T-helper 2 cell treated with Interferon-gamma antibody and Interleukin-4, amounts not matched to agents 100 ng/mL and 5 ng/mL, for 36 hours (primary cell): ENCODE results near the gene ZDHHC22. TPM values are rescaled to one million over a fixed set of nuclear protein-coding genes. Genes with fewer than 3 reads are reported as not detected.

Experiments
- intact Hi-C: fragments of 100-400 bp; cut with micrococcal nuclease; formaldehyde crosslinking; loops from one replicate; pipeline ENCODE4 v1.15.1; 2023
- total RNA-seq: library from RNA; stranded (reverse); gene quantifications from 2 replicates; pipeline ENCODE4 v1.2.3, GENCODE V29; 2022

Gene ZDHHC22
- total RNA-seq, 1 donor from 2014 or later, result not detected

GRCh38 chr14:77108753-77109152 is 32.8 kb downstream of the ZDHHC22 start:
- intact Hi-C loops, result no loop called here

- intact Hi-C loops, result no loop called here
Observed at GRCh38 chr14:77107228-77107627, 34.4 kb downstream of the ZDHHC22 start.

DNA sequence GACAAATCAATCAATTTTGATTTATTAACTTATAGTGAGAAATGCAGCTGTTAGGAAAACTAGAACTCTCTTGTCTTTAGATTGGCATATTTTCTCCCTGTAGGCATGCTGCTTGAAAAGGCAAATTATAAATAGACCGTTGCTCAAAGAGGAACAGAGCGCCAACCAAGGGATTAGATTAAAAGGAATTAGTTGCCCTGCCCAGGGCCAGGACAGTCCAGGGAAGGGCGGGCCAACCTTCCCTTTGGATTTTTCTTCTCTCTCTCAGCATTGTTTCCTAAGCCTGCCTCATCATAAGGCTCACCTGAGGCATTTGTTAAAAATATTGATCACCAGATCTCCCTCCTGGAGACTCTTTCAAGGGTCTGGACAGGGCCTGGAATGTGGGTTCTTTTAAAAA is 34.9 kb downstream of the ZDHHC22 start:
- intact Hi-C loops, result no loop called here

- intact Hi-C loops, result no loop called here
Observed at GRCh38 chr14:77105145-77105939, 36.2 kb downstream of the ZDHHC22 start.

DNA sequence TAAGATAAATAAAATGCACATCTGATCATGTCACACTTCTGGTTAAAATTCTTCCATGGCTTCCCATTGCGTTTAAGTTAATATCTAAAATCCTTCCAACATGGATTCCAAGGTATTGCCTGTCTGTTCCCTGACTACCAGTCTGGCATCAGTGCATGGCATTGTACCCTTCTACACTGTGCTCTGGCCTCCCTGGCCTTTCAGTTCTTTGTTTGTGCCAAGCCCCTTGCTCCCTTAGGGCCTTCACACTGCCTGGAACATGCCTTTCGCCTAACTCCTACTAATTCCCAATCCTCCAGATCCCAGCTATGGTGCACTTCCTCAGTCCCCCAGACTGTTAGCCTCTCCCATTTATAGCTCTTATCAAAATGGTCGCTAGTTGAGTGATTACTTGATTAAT is 37.2 kb downstream of the ZDHHC22 start:
- intact Hi-C loops, result no loop called here

- intact Hi-C loops, result no loop called here
Observed at GRCh38 chr14:77103951-77104350, 37.6 kb downstream of the ZDHHC22 start.

DNA sequence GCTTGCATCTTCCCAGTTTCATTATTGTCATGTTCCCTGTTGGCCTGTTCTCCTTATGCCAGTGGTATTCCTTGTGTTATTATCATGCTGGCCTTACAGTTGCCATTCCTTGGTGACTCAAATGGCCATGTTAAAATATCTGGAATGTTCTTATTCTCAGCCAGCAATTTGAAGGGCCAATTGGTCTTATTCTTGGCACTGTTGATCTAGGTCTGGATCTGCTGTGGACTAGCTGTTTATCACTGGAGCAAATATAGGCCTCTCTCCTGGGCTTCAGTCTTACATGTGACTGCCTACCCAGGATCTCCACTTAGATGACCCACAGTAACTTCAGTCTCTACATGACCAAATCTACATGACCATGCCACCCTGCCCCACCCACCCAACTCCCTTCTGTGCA is 38.1 kb downstream of the ZDHHC22 start:
- intact Hi-C loops, result no loop called here

DNA sequence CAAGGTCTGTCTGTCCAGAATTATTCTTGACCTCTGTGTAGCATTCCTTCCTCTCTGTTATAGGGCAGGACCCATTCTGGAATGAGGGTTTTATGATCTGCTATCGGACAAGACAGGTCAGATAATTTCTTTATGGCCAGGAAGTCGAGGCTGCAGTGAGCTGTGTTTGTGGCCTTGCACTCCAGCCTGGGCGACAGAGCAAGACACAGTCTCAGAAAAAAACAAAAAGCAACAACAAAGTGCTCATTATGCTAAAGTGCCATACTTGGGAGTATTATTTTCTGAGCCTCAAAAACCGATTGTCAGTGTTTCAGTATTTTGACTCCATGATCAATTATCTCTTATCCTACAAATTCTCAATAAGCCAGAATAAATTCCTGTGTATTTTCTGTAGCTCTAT is 39.4 kb downstream of the ZDHHC22 start:
- intact Hi-C loops, result no loop called here

DNA sequence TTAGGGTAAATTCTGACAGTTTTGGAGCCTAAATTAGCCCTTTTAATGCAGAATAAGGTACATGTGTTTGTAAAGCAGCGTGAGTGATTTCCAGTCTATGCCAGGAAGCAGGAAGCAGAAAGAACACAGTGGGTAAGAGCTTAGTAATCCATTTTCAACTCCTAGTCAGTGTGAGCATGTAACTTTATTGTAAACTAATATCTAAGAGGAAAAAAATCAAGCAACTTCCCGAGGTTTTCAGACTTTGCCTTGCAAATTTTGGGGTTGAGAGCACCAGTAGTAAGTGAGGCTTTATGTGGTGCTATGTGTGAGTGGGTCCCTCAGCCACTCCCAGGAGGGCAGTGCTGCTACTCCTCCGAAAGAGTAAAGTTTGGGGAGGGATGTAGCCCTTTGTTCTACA is 40.6 kb downstream of the ZDHHC22 start:
- intact Hi-C loops, result no loop called here

- intact Hi-C loops, result loop anchor here (5.0 kb wide), 4 partner anchors 57 to 947 kb away; partner anchors contain the start of genes GPATCH2L, IRF2BPL and VASH1
Observed at GRCh38 chr14:77099425-77100167, 42.0 kb downstream of the ZDHHC22 start.

GRCh38 chr14:77098529-77099353 is 42.9 kb downstream of the ZDHHC22 start:
- intact Hi-C loops, result loop anchor here (1.0 to 5.0 kb wide), 9 partner anchors 56 to 946 kb away; partner anchors contain the start of genes GPATCH2L, IRF2BPL, POMT2 and VASH1

DNA sequence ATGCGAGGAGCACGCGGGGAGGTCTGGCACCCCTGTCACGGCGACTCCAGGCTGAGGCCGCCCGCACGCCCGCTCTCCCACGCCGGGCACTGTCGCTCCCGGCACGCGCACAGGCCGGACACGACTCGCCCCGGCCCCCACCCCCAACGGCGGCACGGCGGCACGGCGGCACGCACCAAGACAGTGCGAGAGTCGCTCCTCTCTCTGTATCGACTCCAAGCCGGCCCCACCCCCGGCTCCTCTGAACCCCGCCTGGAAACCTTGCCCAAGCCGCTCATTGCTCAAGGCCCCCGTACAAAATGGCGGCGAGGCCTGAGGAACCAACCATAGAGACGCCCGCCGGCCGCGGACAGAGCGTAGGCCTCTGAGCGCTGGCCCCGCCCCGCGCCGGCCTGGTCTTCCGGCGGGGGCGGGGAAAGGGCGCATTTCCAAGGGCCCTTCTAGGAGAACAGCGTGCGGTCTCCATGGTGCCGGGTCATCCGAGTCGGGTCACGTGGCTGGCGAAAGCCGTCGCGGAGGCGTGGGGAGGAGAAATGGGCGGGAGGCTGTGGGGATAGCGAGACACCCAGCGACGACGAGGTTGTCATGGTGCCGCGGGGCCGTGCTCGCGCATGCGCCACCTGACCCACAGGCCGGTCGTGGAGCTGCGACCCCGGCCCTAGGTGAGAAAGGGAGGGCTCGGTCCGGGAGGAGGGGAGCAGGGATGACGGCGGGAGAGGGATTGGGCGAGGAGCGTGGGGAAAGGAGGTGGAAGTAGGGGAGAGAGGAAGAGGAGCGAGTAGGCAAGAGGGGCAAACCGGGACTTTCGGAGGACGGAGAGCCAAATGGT is 43.7 kb downstream of the ZDHHC22 start, which contains the start of gene CIPC:
Gene CIPC, plus strand, starts transcription at position 559 of the 829 bp plus-strand sequence. CDS start 7,451 bp downstream, outside the sequence.
- intact Hi-C loops, result loop anchor here (1.0 to 5.0 kb wide), 10 partner anchors 27 to 946 kb away; partner anchors contain the start of genes GPATCH2L, IRF2BPL, POMT2 and VASH1

GRCh38 chr14:77097006-77097699 is 44.4 kb downstream of the ZDHHC22 start:
- intact Hi-C loops, result loop anchor here (1.0 to 5.0 kb wide), 5 partner anchors 28 to 945 kb away; partner anchors contain the start of genes GPATCH2L, IRF2BPL and VASH1

GRCh38 chr14:77094672-77095284 is 46.8 kb downstream of the ZDHHC22 start:
- intact Hi-C loops, result loop anchor here (1.0 to 5.0 kb wide), 8 partner anchors 24 to 942 kb away; partner anchors contain the start of genes GPATCH2L, IRF2BPL and VASH1

GRCh38 chr14:77092676-77093075 is 48.9 kb downstream of the ZDHHC22 start:
- intact Hi-C loops, result no loop called here

- intact Hi-C loops, result no loop called here
Observed at GRCh38 chr14:77091518-77091917, 50.1 kb downstream of the ZDHHC22 start.

GRCh38 chr14:77088645-77089044 is 52.9 kb downstream of the ZDHHC22 start:
- intact Hi-C loops, result no loop called here

- intact Hi-C loops, result no loop called here
Observed at GRCh38 chr14:77088219-77088618, 53.4 kb downstream of the ZDHHC22 start.

DNA sequence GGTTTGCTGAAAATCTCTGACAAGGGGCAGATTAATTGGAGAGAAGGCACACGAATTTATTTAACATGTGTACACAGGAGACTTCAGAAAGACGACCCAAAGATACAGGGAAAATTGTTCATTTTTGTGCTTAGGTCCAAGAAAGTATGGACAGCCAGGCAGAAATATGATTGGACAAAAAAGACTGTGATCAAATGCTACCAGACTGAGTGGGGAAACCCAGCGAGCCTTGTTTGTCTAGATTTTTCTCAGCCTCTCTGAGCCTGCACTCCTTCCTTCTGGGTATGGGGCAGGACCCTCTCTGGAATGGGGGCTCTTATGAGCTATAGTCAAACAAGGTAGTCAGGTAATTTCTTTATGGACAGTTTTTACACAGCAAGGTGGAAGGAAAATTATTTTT is 54.0 kb downstream of the ZDHHC22 start:
- intact Hi-C loops, result no loop called here
